GM21737 (cell line): ENCODE results near the gene BRAT1.

Experiments
- ATAC-seq: cut with Tn5 transposase; IDR thresholded peaks from one replicate; pipeline ENCODE4 v1.9.1; 2021; ENCODE audit warnings: mild to moderate bottlenecking, moderate library complexity; ENCODE audit not compliant: unreplicated experiment

Gene BRAT1

DNA sequence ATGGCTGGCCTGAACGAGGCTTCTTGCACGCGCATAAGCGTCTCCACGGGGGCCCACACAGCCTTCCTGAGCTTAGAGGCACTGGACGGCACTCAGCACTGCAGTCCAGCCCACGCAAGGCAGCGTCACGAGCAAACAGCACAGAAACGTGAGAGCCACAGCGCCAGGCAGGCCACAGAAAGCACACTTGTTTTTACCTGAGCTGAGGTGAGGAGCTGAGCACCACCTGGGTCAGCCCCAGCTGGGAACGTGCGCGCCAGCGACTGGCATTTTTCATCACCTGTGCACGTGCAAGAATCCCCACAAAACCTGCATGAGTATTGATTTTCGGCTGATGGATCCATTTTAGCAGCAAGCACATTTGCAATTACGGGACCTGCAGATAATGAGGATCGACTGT, 30.1 kb upstream of the BRAT1 start:
- ATAC-seq: no peak

DNA sequence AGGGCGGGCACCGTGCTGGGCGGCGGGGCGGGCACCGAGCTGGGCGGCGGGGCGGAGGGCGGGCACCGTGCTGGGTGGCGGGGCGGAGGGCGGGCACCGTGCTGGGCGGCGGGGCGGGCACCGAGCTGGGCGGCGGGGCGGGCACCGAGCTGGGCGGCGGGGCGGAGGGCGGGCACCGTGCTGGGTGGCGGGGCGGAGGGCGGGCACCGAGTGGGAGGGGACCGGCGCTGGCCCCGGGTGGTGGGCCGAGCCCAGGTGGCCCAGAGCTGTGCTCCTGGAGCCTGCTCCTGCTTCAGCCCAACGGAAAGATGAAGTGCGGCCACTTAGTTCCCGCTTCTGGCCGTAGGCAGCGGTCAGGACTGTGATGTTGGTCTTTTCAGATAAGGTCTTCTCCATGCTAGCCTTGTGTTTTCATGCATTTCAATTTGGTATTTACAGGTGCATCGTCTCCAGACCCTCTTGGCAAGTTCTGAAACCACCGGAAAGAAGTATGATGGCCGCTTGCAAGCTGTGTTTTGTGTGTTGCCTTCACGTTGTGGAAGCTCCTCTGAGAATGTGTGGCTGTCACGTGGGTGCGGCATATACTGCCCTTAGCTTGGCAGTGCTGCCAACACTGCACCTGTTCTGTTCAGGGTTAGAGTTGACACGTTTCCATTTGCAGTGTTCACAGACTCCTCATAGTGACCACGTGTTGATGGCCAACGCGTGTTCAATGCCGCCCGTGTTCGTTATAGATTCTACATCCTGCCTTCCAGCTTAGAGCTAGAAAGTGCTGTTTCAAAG, 28.7 kb upstream of the BRAT1 start:
- no peak for ATAC-seq

GRCh38 chr7:2582006-2582735, 26.8 kb upstream of the BRAT1 start:
- ATAC-seq: no peak

DNA sequence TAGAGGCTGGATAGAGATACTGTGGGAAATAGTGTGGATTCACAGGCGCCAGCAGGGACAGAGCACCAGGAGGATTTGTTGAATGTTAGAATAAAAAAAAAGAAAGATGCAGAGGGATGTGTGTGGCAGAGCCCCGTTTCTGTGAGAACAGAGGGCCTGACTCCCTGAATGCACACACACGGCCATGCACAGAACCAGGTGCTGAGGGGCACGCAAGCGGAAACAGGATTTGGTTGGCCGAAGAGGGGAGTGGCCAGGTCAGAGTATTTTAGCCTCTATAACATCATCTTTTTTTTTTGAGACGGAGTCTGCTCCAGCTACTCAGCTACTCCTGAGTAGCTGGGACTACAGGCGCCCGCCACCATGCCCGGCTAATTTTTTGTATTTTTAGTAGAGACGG, 25.3 kb upstream of the BRAT1 start:
- no peak for ATAC-seq

DNA sequence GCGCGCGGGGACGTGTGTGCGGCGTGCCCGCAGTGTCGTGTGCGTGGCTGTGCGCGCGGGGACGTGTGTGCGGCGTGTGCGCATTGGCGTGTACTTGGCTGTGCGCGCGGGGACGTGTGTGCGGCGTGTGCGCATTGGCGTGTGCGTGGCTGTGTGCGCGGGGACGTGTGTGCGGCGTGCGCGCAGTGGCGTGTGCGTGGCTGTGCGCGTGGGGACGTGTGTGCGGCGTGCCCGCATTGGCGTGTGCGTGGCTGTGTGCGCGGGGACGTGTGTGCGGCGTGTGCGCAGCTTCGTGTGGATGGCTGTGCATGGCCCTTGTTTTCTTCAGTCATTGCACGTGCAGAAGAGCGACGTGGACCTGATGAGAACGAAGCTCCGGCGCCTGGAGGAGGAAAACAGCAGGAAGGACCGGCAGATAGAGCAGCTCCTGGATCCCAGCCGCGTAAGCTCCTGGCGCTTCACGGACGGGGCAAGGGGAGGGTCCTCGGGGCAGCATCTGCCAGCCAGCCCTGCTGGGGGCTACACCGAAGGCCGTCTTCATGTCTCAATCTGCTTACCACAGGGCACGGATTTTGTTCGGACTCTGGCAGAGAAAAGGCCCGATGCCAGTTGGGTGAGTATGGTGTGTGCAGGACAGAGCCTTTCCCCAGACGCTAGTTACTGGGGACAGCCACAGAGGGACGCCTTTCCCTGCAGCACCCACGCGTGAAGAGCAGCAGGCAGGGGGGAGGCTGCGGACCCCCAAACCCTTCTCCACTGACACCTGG, 22.8 kb upstream of the BRAT1 start:
- no peak for ATAC-seq

DNA sequence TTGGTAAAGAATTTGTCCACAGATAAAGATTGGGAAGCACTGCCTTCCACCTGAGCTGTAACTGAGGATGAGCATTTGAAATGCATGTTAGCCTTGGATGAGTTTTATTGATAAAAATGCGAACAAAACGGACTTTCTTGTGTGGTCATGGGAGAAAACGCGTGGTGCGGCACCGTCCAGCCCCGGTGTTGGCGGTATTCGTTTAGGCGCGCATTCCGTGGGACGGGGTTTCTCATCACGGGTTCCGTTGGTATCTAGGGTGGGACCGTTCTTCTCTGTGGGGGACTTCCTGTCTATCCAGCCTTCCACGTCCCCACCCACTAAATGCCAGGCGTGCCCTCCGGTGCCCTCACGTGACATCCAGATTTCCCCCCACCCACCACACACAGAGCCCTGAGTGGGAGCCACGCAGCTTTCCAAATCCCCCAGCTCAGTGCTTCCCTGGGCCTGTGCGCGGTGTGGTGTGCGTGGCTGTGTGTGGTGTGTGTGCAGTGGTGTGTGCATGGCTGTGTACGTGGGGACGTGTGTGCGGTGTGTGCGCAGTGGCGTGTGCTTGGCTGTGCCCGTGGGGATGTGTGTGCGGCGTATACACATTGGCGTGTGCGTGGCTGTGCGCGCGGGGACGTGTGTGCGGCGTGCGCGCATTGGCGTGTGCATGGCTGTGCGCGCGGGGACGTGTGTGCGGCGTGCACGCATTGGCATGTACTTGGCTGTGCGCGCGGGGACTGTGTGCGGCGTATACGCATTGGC, 21.6 kb upstream of the BRAT1 start:
- ATAC-seq: no peak

- ATAC-seq: no peak
Observed at GRCh38 chr7:2575733-2576340, 20.5 kb upstream of the BRAT1 start.

DNA sequence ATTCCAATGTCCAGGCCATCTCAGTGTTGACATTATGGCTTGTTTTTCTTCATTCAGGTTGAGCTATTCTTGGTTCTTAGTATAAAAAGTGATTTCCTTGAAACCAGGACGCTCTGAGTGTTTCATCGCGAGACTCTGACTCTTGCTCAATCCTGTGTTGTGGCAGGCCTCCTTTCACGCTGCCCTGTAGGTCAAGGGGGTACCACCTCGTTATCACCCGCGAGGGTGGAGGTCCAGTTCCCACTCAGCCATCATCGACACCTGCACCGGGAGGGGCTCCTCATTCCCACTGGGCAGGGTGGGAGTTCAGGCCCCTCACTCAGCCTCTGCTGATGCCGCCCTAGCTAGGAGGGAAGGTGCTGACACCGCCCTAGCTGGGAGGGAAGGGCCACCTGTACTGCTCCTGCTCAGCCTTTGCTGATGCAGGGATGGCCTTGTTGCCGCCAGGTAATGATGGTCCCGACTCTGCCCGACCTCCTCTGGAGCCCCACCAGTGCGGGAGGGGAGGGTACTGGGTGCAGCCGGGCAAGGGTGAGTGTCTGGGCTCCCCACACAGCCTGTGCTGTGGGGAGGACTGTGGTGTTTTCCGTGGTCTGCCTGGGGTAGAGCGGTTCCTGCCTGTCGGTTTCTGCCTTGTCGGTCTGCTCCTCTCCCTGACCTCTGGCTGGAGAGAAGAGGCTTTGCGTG, 19.9 kb upstream of the BRAT1 start:
- ATAC-seq: no peak

DNA sequence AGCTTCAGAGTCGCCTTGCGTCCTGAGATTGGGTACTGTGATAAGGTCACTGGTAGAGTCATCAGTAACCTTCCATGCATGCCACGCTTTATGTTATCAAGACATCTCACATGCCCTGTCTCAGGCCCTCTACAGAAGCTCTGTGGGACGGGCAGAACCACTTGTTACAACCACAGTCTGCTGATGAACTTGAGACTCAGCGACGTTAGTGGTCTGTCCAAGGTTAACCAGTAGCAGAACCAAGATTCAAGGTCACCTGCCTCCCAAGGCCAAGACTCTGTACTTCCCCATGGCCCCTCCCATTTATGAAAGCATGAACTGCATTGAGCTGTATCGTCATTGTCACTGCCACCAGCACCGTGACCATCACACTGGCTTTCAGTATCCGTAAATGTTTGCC, 18.4 kb upstream of the BRAT1 start:
- no peak for ATAC-seq

DNA sequence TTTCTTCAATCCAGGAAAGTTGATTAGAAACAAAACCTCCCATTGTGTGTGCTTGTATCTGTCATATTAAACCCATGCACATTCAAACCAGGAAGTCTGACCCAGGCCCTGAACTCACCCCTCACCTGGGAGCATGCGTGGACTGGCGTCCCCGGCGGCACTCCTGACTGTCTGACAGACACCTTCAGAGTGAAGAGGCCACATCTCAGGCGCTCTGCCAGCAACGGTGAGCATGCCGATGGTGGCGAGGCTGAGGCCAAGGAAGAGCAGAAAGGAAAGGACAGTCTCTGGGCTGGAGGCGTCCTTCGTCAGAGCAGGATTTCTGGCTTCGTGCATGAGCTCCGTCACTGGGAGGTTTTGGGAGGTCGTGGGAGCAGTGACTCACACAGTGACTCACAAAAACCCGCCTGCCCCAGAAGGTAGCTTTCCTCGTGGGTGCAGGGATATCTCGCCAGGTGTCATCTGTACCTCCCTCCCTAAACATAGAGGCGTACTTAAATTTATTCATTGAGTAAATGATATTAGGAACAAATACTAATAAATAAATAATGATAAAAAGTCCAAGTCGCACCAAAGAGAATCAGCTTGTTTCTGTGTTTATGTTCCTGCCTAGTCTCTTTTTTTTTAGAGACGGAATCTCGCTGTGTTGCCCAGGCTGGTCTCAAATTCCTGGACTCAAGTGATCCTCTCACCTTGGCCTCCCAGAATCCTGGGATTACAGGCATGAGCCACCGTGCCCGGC, 16.9 kb upstream of the BRAT1 start:
- no peak for ATAC-seq

DNA sequence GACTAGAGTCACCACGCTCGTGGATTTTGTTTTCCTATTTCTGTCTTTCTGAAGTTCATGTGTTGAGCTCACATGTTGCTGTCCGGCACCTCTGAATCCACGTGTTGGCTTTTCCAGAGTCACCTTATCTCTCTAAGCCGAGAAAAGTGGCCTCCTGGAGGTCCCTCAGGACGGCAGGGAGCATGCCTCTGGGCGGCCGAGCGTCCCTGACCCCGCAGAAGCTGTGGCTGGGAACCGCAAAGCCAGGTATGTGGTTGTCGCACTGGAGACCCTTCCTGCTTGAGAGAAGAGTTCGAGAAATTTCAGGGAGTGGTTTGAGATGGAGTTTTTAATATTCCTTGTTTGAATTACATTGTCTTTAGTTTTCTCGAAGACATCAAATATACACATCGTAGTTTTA, 16.1 kb upstream of the BRAT1 start:
- ATAC-seq: no peak

- no peak for ATAC-seq
Observed at GRCh38 chr7:2570021-2570420, 14.7 kb upstream of the BRAT1 start.

GRCh38 chr7:2569421-2569820, 14.1 kb upstream of the BRAT1 start:
- no peak for ATAC-seq

DNA sequence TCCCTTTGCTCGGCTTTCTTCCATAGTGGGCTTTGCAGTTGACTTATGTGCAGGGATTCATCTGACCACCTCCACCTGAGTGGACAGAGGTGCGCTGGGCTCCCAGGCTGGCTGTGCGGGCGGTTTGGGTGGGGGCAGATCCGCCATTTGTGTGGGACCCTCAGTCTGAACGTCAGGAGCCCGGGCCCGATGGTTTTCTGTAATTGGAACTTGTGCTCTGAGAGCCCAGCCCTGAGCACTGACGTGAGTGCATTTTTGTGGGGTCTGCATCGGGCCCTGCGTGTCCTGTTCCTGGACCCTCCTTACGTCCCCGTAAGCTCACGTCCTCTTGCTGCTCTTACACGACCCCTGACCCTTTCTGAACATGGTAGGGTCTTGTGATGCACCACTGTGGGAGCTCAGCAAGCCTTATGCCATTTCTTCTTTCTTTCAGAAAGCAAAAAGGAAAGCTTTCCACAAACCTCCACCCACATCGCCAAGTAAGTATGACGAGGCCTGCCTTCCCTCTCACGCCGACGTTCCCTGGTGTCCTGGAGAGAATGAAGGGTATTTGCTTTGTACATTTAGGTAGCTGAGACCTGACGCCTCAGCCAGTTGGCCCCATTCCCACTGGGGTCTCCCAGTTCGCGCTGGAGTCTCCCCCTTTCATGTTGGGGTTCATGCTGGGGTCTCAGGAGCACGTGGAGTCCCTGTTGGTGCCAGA, 13.3 kb upstream of the BRAT1 start:
- ATAC-seq: no peak

DNA sequence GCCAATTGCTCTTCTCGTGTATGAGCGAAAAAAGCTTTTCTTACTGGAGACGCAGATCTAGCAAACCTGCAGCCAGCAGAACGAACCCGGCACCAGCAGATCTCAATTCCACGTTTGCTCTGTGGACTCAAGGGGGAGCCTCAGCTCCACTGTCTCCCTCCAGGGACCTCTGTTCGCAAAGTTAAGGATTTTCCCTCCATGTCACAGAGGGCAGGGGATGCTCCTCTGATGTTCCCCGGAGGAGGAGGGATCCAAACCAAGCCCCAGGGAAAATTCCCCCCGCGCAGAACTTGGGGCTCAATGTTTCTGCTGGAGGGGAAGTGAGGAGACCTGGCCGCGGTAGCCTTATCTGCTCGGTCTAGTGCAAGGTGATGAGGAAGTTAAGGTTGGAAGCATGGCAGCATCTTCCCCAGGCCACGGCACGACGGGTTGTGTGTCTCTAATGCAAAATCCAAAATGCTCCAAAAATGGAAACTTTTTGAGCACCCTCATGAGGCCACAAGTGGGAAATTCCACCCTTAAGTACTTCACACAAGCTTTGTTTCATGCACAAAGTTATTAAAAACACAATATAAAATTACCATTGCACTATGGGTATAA, 12.5 kb upstream of the BRAT1 start:
- no peak for ATAC-seq

GRCh38 chr7:2566890-2567678, 11.8 kb upstream of the BRAT1 start:
- ATAC-seq: peak; percentile 47

- no peak for ATAC-seq
Observed at GRCh38 chr7:2566348-2566889, 11.1 kb upstream of the BRAT1 start.
